ENCODE data around the gene RFC5.

DNA sequence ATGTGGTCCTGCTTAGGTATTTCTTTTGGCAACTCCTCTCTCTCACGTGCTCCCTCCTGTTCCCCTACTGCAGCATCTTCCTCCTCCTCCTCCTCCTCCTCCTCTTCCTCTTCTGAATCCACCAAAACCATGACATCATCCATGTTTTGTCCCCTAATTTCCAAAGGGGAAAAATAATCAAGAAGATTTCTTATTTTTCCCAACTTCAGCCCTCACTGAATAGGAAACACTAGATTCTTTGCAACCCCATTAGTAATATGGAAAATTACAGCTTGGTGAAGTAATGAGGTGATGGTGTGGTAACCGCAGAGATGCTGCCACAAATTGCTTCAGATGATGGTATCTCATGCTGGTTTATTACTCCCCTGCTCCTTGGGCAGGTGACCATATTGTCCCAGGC, 51.9 kb downstream of the RFC5 start:
- TF ChIP-seq, protein P1, sequence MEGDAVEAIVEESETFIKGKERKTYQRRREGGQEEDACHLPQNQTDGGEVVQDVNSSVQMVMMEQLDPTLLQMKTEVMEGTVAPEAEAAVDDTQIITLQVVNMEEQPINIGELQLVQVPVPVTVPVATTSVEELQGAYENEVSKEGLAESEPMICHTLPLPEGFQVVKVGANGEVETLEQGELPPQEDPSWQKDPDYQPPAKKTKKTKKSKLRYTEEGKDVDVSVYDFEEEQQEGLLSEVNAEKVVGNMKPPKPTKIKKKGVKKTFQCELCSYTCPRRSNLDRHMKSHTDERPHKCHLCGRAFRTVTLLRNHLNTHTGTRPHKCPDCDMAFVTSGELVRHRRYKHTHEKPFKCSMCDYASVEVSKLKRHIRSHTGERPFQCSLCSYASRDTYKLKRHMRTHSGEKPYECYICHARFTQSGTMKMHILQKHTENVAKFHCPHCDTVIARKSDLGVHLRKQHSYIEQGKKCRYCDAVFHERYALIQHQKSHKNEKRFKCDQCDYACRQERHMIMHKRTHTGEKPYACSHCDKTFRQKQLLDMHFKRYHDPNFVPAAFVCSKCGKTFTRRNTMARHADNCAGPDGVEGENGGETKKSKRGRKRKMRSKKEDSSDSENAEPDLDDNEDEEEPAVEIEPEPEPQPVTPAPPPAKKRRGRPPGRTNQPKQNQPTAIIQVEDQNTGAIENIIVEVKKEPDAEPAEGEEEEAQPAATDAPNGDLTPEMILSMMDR (IDR thresholded peaks at IDR 0.05): no peak
- TF ChIP-seq POLR2A (IDR thresholded peaks at IDR 0.05): no peak
